HG03108 (cell line): ENCODE results near the gene LPP.

Source experiments
- ATAC-seq: cut with Tn5 transposase; IDR thresholded peaks from one replicate; pipeline ENCODE4 v1.9.1; 2021; ENCODE audit warnings: moderate library complexity; ENCODE audit not compliant: unreplicated experiment

Gene LPP

GRCh38 chr3:188721312-188721711 is 567.4 kb downstream of the LPP start:
- ATAC-seq = no peak

- no peak for ATAC-seq
These were observed 568.0 kb downstream of the LPP start for GRCh38 chr3:188721990-188722389.

- ATAC-seq = no peak
These were observed 569.0 kb downstream of the LPP start for GRCh38 chr3:188722963-188723362.

GRCh38 chr3:188727052-188727451 is 573.1 kb downstream of the LPP start:
- no peak for ATAC-seq

GRCh38 chr3:188728371-188728896 is 574.5 kb downstream of the LPP start:
- ATAC-seq = no peak

- ATAC-seq = no peak
These were observed 575.5 kb downstream of the LPP start for GRCh38 chr3:188729422-188729821.

GRCh38 chr3:188734395-188734794 is 580.4 kb downstream of the LPP start:
- ATAC-seq = no peak

GRCh38 chr3:188739511-188739910 is 585.6 kb downstream of the LPP start:
- no peak for ATAC-seq

GRCh38 chr3:188740010-188740409 is 586.1 kb downstream of the LPP start:
- no peak for ATAC-seq

- ATAC-seq = no peak
These were observed 589.0 kb downstream of the LPP start for GRCh38 chr3:188742755-188743550.

- ATAC-seq = no peak
These were observed 590.2 kb downstream of the LPP start for GRCh38 chr3:188744166-188744565.

- ATAC-seq = no peak
These were observed 591.1 kb downstream of the LPP start for GRCh38 chr3:188745031-188745430.

GRCh38 chr3:188746291-188746783 is 592.4 kb downstream of the LPP start:
- ATAC-seq = no peak

GRCh38 chr3:188747489-188747888 is 593.5 kb downstream of the LPP start:
- ATAC-seq = no peak

- ATAC-seq = no peak
These were observed 595.2 kb downstream of the LPP start for GRCh38 chr3:188749010-188749617.

GRCh38 chr3:188749830-188750229 is 595.9 kb downstream of the LPP start:
- ATAC-seq = no peak

GRCh38 chr3:188750617-188751016 is 596.7 kb downstream of the LPP start:
- no peak for ATAC-seq

GRCh38 chr3:188752850-188753249 is 598.9 kb downstream of the LPP start:
- peak; percentile 33 for ATAC-seq

GRCh38 chr3:188754267-188754666 is 600.3 kb downstream of the LPP start:
- ATAC-seq = no peak

GRCh38 chr3:188756241-188756640 is 602.3 kb downstream of the LPP start:
- no peak for ATAC-seq

GRCh38 chr3:188759336-188760005 is 605.5 kb downstream of the LPP start:
- no peak for ATAC-seq

- ATAC-seq = no peak
These were observed 606.5 kb downstream of the LPP start for GRCh38 chr3:188760408-188760807.
